B cell (primary cell): ENCODE data around the gene LGR5. TPM values are rescaled to one million over a fixed set of nuclear protein-coding genes. Genes with fewer than 3 reads are reported as not detected.
"Not testable (repeated sequence)": the region's sequence is repeated elsewhere in the genome, so short reads cannot be mapped to it uniquely, and the experiment has no call there.

Source experiments
- ATAC-seq: fragments of 200-7000 bp; cut with Tn5 transposase; one replicate; pipeline ENCODE4 v1.10.0; 2021; ENCODE audit warnings: low read depth, mild to moderate bottlenecking, moderate number of reproducible peaks, moderate library complexity
- CTCF ChIA-PET: fragments of 350-600 bp; sonication (Branson Sonifier 250); formaldehyde crosslinking; loops from one replicate; lab custom pipeline; 2021; ENCODE audit warnings: antibody characterized with exemption, inconsistent platforms; lab: Charles Lee
- POLR2A ChIA-PET: fragments of 350-600 bp; sonication (Branson Sonifier 250); formaldehyde crosslinking; loops from one replicate; lab custom pipeline; 2021; ENCODE audit warnings: antibody characterized with exemption; lab: Charles Lee
- DNase-seq: peaks from one replicate; pipeline ENCODE4 v3.0.0; 2013
- H2AFZ ChIP-seq: 2 replicates; pipeline ENCODE4 v1.6.1; 2012; ENCODE audit warnings: mild to moderate bottlenecking, low read depth, low read length; ENCODE audit not compliant: insufficient read depth, poor library complexity, severe bottlenecking
- H3K27ac ChIP-seq, 2 donors: 1 replicate in 1 of 2; 2 replicates in 1 of 2; pipeline ENCODE4 v1.5.1; 2012 to 2013; ENCODE audit warnings: low read length in 2 of 2, mild to moderate bottlenecking in 2 of 2, moderate library complexity in 1 of 2
- H3K27me3 ChIP-seq, 4 experiments: fragments of 200-600 bp in 1 of 4; sonication (generic) in 1 of 4; replicated peaks in 1 of 4; 1 replicate in 2 of 4; 2 replicates in 2 of 4; pipeline versions ENCODE4 v1.6.1 to v1.7.0; 2013 to 2016; ENCODE audit warnings: low read length in 3 of 4, mild to moderate bottlenecking in 2 of 4, mixed read lengths in 1 of 4, moderate library complexity in 1 of 4; ENCODE audit not compliant: insufficient read depth in 4 of 4, control insufficient read depth in 3 of 4; ENCODE audit errors: control extremely low read depth in 1 of 4
- H3K36me3 ChIP-seq, 2 experiments: replicated peaks in 1 of 2; 1 replicate in 1 of 2; 2 replicates in 1 of 2; pipeline versions ENCODE4 v1.6.1 to v1.7.1; 2013; ENCODE audit warnings: low read length in 1 of 2; ENCODE audit not compliant: insufficient read depth in 2 of 2, control insufficient read depth in 1 of 2; ENCODE audit errors: control extremely low read depth in 1 of 2, extremely low read depth in 1 of 2
- H3K4me1 ChIP-seq, 2 donors: fragments of 200-600 bp in 1 of 2; sonication (generic) in 1 of 2; 1 replicate in 1 of 2; 2 replicates in 1 of 2; pipeline versions ENCODE4 v1.5.1 to v1.6.1; 2013 to 2017; ENCODE audit warnings: low read length in 2 of 2; ENCODE audit not compliant: control insufficient read depth in 2 of 2, insufficient read depth in 2 of 2
- H3K4me2 ChIP-seq: replicated peaks from 2 replicates; pipeline ENCODE3; 2012; ENCODE audit warnings: mild to moderate bottlenecking, low read depth, low read length; ENCODE audit not compliant: poor library complexity, severe bottlenecking
- H3K4me3 ChIP-seq, 5 experiments: fragments of 200-600 bp in 1 of 5; sonication (generic) in 1 of 5; 1 replicate in 3 of 5; 2 replicates in 2 of 5; pipeline versions ENCODE4 v1.5.1 to v1.7.0; 2011 to 2016; ENCODE audit warnings: low read length in 4 of 5, mild to moderate bottlenecking in 4 of 5, low read depth in 2 of 5, control low read depth in 1 of 5, moderate library complexity in 1 of 5; ENCODE audit not compliant: insufficient read depth in 1 of 5; ENCODE audit errors: control extremely low read depth in 1 of 5, extremely low read depth in 1 of 5
- H3K79me2 ChIP-seq: fragments of 200-600 bp; sonication (generic); one replicate; pipeline ENCODE4 v1.6.0; 2016; ENCODE audit warnings: low read length; ENCODE audit not compliant: control insufficient read depth, insufficient read depth
- H3K9ac ChIP-seq: fragments of 200-600 bp; sonication (generic); 2 replicates; pipeline ENCODE4 v1.6.1; 2017; ENCODE audit warnings: mild to moderate bottlenecking, low read length, moderate library complexity
- H3K9me3 ChIP-seq, 3 donors: one replicate each; pipeline versions ENCODE4 v1.6.1 to v1.7.1; 2013; ENCODE audit warnings: low read length in 2 of 3; ENCODE audit not compliant: control insufficient read depth in 2 of 3, insufficient read depth in 1 of 3; ENCODE audit errors: control extremely low read depth in 1 of 3
- H4K20me1 ChIP-seq: 2 replicates; pipeline ENCODE4 v1.6.0; 2012; ENCODE audit warnings: mild to moderate bottlenecking, low read length; ENCODE audit not compliant: insufficient read depth, control insufficient read depth, poor library complexity, severe bottlenecking
- H3K27ac Mint-ChIP-seq: one replicate; pipeline ENCODE4 v1.8.0; 2021; ENCODE audit warnings: mixed read lengths
- H3K27me3 Mint-ChIP-seq: one replicate; pipeline ENCODE4 v1.8.0; 2021; ENCODE audit warnings: mixed read lengths
- H3K4me1 Mint-ChIP-seq: one replicate; pipeline ENCODE4 v1.8.0; 2021; ENCODE audit warnings: mixed read lengths
- H3K4me3 Mint-ChIP-seq: one replicate; pipeline ENCODE4 v1.8.0; 2021; ENCODE audit warnings: mixed read lengths
- H3K9me3 Mint-ChIP-seq: one replicate; pipeline ENCODE4 v1.8.0; 2022; ENCODE audit warnings: mixed read lengths; ENCODE audit not compliant: insufficient read depth
- CTCF ChIP-seq: fragments of 200-600 bp; IDR thresholded peaks from one replicate; pipeline ENCODE4 v1.8.0; 2022; ENCODE audit warnings: antibody characterized with exemption, mild to moderate bottlenecking
- EZH2 ChIP-seq: IDR thresholded peaks from 2 replicates; pipeline ENCODE4 v1.6.1; 2012; ENCODE audit warnings: borderline replicate concordance, low read depth, mild to moderate bottlenecking, moderate library complexity, low read length; ENCODE audit not compliant: insufficient read depth, poor library complexity, severe bottlenecking
- WGBS: methylation state at CpG from one replicate; pipeline ENCODE4 v1.1.5; 2013; ENCODE audit warnings: missing lambda C conversion rate; ENCODE audit not compliant: insufficient coverage; 5-methylcytosine and 5-hydroxymethylcytosine counted together
- intact Hi-C: fragments of 100-400 bp; cut with micrococcal nuclease; formaldehyde crosslinking; loops from one replicate; pipeline ENCODE4 v1.10.0; 2022
- polyA plus RNA-seq: library from polyadenylated mRNA; depleted of rRNA; stranded (reverse); fragments of >200 nt; gene quantifications from 2 replicates; pipeline ENCODE4 v1.2.3, GENCODE V29; 2012
- total RNA-seq, 2 donors: library from RNA; stranded (reverse); fragments of 120-200 nt in 1 of 2; gene quantifications; 1 replicate in 1 of 2; 2 replicates in 1 of 2; pipeline versions ENCODE4 v1.2.3 to v1.2.4, GENCODE V29; 2013 to 2022

Gene LGR5
- total and polyA plus RNA-seq, 2 donors (not counting 1 experiment from before 2014, with no cell fraction given), result 0.06 TPM; not detected in 1

- Mint-ChIP-seq H3K27me3 (no peaks in the 10 kb centered on the region), H3K27ac (no peak overlapping the region), H3K4me1 (no peaks in the 10 kb centered on the region), H3K9me3 (peaks cover 2% of the 10 kb centered on the region), H3K4me3 (no peak overlapping the region)
- H3K27ac ChIP-seq, result no peak overlapping the region
- H3K79me2 ChIP-seq, result no peaks in the 10 kb centered on the region
- DNase-seq, result no peak
- no peak overlapping the region for H2AFZ ChIP-seq
- H3K4me1 ChIP-seq, result no peaks in the 10 kb centered on the region
- H3K9ac ChIP-seq, result no peak overlapping the region
- ChIA-PET CTCF (no interaction called here), POLR2A (no interaction called here)
- no peaks in the 10 kb centered on the region for H4K20me1 ChIP-seq
- intact Hi-C loops, result no loop called here
- 95% methylated on average over 2 of the region's 5 CpGs for WGBS
- no peaks in the 10 kb centered on the region for H3K9me3 ChIP-seq
- ATAC-seq, result no peak
- H3K4me3 ChIP-seq, result no peak overlapping the region
- H3K4me2 ChIP-seq, result no peak overlapping the region
- no peaks in the 10 kb centered on the region for H3K36me3 ChIP-seq
- TF ChIP-seq EZH2, result no peak
- H3K27me3 ChIP-seq, result no peaks in the 10 kb centered on the region
Observed at GRCh38 chr12:71552728-71553501, 113.3 kb downstream of the LGR5 start.

GRCh38 chr12:71555191-71555590 lies 115.6 kb downstream of the LGR5 start:
- DNase-seq (no peak), ATAC-seq (no peak)
- Mint-ChIP-seq H3K9me3 (peaks cover 2% of the 10 kb centered on the region), H3K27ac (no peak overlapping the region), H3K27me3 (no peaks in the 10 kb centered on the region), H3K4me1 (no peaks in the 10 kb centered on the region), H3K4me3 (no peak overlapping the region)
- Histone ChIP-seq H3K4me3 (no peak overlapping the region), H2AFZ (no peak overlapping the region), H3K79me2 (no peaks in the 10 kb centered on the region), H3K9me3 (no peaks in the 10 kb centered on the region), H3K4me2 (no peak overlapping the region), H3K36me3 (no peaks in the 10 kb centered on the region), H3K4me1 (no peaks in the 10 kb centered on the region), H3K27me3 (no peaks in the 10 kb centered on the region), H3K27ac (no peak overlapping the region), H3K9ac (no peak overlapping the region), H4K20me1 (no peaks in the 10 kb centered on the region)
- ChIA-PET CTCF (no interaction called here), POLR2A (no interaction called here)
- TF ChIP-seq EZH2, result no peak
- no peak for TF ChIP-seq CTCF
- no CpG with 5 or more reads among the region's 1 CpG for WGBS
- intact Hi-C loops, result no loop called here

- H3K36me3 ChIP-seq, H3K4me3 ChIP-seq, DNase-seq, H2AFZ ChIP-seq, H3K27me3 ChIP-seq, H3K4me3 Mint-ChIP-seq, H3K79me2 ChIP-seq, H3K9ac ChIP-seq, H3K9me3 Mint-ChIP-seq, ATAC-seq, intact Hi-C loops, H4K20me1 ChIP-seq, H3K4me1 ChIP-seq, H3K4me2 ChIP-seq, H3K27me3 Mint-ChIP-seq, H3K27ac Mint-ChIP-seq, POLR2A ChIA-PET, CTCF ChIA-PET, H3K27ac ChIP-seq, H3K9me3 ChIP-seq, H3K4me1 Mint-ChIP-seq: not testable (repeated sequence)
- no CpG with 5 or more reads among the region's 1 CpG for WGBS
Observed at GRCh38 chr12:71555789-71556188, 116.2 kb downstream of the LGR5 start.
